Measurements from ENCODE around the gene PDE6B. TPM values are rescaled to one million over a fixed set of nuclear protein-coding genes. Genes with fewer than 3 reads are reported as not detected.
"Not testable (repeated sequence)": the region's sequence is repeated elsewhere in the genome, so short reads cannot be mapped to it uniquely, and the experiment has no call there.

The PDE6B gene
- total and polyA plus RNA-seq, 2 experiments from 2014 or later: 43.1 to 48.1 TPM

GRCh38 chr4:689723-690122 is 64.3 kb downstream of the PDE6B start:
- Histone ChIP-seq H3K27ac (no peak overlapping the region), H3K4me1 (ENCODE audit: low read depth) (no peaks in the 10 kb centered on the region), H3K9me3 (ENCODE audit: low read depth) (no peaks in the 10 kb centered on the region), H3K27me3 (peaks cover 11% of the 10 kb centered on the region), H3K36me3 (no peaks in the 10 kb centered on the region), H3K4me3 (no peak overlapping the region)
- DNase-seq (ENCODE audit: low read depth in 1 of 2, low spot score in 1 of 2): no peak
- no peak for TF ChIP-seq CTCF (IDR thresholded peaks at IDR 0.05; ENCODE audit: low read depth, low read length)

- Histone ChIP-seq H3K4me1 (ENCODE audit: low read depth) (no peaks in the 10 kb centered on the region), H3K9me3 (ENCODE audit: low read depth) (no peaks in the 10 kb centered on the region), H3K27me3 (peaks cover 11% of the 10 kb centered on the region), H3K4me3 (no peak overlapping the region), H3K27ac (no peak overlapping the region), H3K36me3 (no peaks in the 10 kb centered on the region)
- no peak for DNase-seq (ENCODE audit: low read depth in 1 of 2, low spot score in 1 of 2)
- TF ChIP-seq CTCF (IDR thresholded peaks at IDR 0.05; ENCODE audit: low read depth, low read length): no peak
Observed at GRCh38 chr4:692771-693554, 67.6 kb downstream of the PDE6B start.

GRCh38 chr4:694341-694940 is 69.1 kb downstream of the PDE6B start:
- H3K27ac ChIP-seq; H3K9me3 ChIP-seq (ENCODE audit: low read depth); DNase-seq (ENCODE audit: low read depth in 1 of 2, low spot score in 1 of 2); H3K4me1 ChIP-seq (ENCODE audit: low read depth); H3K27me3 ChIP-seq; H3K36me3 ChIP-seq; H3K4me3 ChIP-seq: not testable (repeated sequence)

- no peaks in the 10 kb centered on the region for H3K27me3 ChIP-seq
Observed at GRCh38 chr4:699816-700580, 74.6 kb downstream of the PDE6B start.

GRCh38 chr4:700587-701264 is 75.4 kb downstream of the PDE6B start:
- H3K9me3 ChIP-seq (ENCODE audit: low read depth): no peaks in the 10 kb centered on the region
- no peaks in the 10 kb centered on the region for H3K4me1 ChIP-seq (ENCODE audit: low read depth)
- TF ChIP-seq CTCF (IDR thresholded peaks at IDR 0.05; ENCODE audit: low read depth, low read length): no peak
- DNase-seq (ENCODE audit: low read depth in 1 of 2, low spot score in 1 of 2): no peak
- no peaks in the 10 kb centered on the region for H3K36me3 ChIP-seq
- H3K4me3 ChIP-seq: no peak overlapping the region
- no peaks in the 10 kb centered on the region for H3K27me3 ChIP-seq
- no peak overlapping the region for H3K27ac ChIP-seq

More at GRCh38 chr4:699816-700580, 74.6 kb downstream of the PDE6B start:
- Histone ChIP-seq H3K27ac (no peak overlapping the region), H3K4me1 (ENCODE audit: low read depth) (no peaks in the 10 kb centered on the region), H3K36me3 (no peaks in the 10 kb centered on the region), H3K4me3 (no peak overlapping the region), H3K9me3 (ENCODE audit: low read depth) (no peaks in the 10 kb centered on the region)
- DNase-seq (ENCODE audit: low read depth in 1 of 2, low spot score in 1 of 2): no peak
- TF ChIP-seq CTCF (IDR thresholded peaks at IDR 0.05; ENCODE audit: low read depth, low read length): no peak
